Subcutaneous adipose tissue (tissue), 4 donors: ENCODE results near the gene TTC24. TPM values are rescaled to one million over a fixed set of nuclear protein-coding genes. Genes with fewer than 3 reads are reported as not detected.

Experiments used
- total RNA-seq, 4 donors: library from RNA; depleted of rRNA; stranded (reverse); fragments of >200 nt; gene quantifications; one replicate each; pipeline ENCODE4 v1.1.0, GENCODE V29; 2016
- TF ChIP-seq, protein P1 (sequence below): fragments of 450-650 bp; IDR thresholded peaks from one replicate; pipeline ENCODE4 v1.5.1; 2016; ENCODE audit warnings: low read depth, mild to moderate bottlenecking, control low read depth, antibody characterized with exemption, moderate library complexity

Gene TTC24
- not detected for total RNA-seq

DNA sequence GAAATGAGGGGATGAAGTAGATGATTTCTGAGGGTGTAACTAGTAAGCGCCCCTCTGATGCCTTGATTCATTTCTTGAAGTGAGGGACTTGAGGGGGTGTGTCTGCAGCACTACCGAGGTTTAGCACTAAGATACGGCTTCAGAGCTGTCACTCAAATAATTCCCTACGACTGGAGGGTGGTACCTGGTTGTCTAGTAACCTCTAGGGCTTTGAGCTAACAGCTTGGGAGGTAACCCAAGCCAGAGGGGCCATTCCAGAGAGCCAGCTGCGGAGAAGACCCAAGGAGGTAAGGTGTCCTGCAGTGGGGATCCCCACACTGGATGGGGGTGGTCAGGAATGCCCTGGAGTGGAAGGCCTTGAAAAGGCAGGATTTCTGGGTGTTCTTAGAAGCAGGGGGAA lies at the start of gene TTC24:
TSS of gene TTC24 (plus strand) at position 252 of the 400 bp plus-strand sequence. CDS start 1,642 bp downstream, outside the sequence.
- TF ChIP-seq, protein P1, sequence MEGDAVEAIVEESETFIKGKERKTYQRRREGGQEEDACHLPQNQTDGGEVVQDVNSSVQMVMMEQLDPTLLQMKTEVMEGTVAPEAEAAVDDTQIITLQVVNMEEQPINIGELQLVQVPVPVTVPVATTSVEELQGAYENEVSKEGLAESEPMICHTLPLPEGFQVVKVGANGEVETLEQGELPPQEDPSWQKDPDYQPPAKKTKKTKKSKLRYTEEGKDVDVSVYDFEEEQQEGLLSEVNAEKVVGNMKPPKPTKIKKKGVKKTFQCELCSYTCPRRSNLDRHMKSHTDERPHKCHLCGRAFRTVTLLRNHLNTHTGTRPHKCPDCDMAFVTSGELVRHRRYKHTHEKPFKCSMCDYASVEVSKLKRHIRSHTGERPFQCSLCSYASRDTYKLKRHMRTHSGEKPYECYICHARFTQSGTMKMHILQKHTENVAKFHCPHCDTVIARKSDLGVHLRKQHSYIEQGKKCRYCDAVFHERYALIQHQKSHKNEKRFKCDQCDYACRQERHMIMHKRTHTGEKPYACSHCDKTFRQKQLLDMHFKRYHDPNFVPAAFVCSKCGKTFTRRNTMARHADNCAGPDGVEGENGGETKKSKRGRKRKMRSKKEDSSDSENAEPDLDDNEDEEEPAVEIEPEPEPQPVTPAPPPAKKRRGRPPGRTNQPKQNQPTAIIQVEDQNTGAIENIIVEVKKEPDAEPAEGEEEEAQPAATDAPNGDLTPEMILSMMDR: no peak

DNA sequence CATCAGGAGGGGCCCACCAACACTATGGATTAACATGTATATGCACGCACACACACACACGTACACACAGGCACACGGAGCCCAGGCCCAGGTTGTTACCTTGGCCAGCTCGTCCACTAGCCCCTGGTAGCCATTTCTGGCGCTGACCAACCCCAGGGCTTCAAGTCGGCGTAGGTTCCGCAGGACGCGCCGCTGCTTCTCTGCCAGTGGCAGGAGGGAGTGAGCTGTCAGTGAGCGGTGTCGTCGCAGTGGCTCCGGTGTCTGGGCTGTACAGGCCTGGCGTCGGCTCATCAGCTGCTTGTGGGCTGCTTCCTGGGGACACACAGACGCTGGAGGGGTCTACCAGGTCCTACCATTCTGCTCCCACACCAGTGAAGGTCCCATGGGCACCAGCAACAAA lies 49.5 kb upstream of the TTC24 start:
- TF ChIP-seq, protein P1: no peak

DNA sequence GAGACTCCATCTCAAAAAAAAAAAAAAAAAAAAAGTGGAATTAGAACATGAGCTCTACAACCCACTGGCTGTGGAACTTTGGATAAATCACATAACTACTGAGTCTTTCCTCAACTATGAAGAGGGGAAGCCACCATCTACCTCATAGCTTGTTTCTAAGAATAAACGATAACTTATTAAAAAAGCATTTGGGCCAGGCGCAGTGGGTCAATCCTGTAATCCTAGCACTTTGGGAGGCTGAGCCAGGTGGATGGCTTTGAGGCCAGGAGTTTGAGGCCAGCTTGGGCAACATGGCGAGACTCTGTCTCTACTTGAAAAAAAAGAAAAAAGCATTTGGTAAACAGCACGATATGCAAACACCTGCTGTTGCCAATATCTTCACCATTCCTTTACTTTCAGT lies 47.1 kb upstream of the TTC24 start:
- TF ChIP-seq, protein P1: no peak

DNA sequence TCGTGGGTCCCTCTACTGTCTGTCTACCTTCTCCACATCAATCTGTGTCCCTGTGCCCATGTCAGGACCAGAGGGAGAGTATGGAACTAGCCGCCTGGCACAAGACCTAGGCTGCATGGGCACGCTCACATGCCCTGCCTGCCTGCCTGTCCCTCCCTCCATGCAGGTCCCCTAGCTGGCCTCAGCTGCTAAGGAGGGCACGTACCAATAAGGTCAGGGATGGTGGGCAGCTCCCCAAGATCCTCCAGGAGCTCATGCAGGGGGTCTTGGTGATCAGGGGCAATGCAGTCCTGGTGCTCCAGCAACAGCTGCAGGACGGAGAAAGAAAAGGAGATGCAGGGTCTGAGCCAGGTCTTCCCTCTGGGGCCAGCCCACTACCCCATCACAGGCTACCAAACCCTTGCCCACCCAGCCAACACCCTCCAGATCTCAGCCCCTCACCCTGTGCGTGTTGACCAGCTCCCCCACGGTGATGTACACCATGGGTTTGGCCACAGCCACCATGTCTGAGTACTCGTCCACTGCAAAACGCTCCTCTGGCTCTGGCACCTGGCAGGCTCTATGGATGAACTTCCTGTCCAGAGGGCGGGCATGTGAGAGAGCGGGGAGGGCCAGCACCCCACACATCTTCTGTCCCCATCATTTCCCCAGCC lies 45.8 kb upstream of the TTC24 start:
- TF ChIP-seq, protein P1: no peak

DNA sequence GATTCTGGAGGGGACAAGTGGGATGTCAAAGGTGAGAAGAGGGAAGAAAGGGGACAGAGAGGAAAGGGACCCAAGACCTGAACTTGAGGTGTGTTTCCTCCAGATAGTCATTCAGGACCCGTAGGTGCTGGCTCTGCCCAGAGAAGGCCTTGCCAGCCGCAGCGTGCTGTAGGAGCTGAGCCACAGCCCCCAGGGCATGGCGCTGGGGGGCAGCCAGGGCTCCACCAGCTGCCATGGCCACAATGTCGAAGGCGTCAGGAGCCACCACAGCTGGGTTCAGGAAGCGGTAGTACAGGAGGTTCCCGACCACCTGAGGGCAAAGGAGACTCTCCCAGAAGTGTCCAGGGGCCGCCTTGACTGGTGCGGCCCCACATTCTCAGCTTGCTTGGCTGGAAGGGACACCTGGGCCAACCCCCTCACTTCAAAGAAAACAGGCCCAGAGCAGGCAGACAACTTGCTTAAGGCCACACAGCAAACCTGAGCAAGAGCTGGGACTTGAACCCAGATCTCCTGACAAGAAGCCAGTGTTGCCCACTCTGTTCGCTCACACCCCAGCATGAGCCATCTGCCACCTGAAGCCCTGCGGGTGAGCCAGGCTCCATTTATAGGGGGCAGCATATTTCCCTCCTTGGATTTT lies 45.0 kb upstream of the TTC24 start:
- TF ChIP-seq, protein P1: no peak

DNA sequence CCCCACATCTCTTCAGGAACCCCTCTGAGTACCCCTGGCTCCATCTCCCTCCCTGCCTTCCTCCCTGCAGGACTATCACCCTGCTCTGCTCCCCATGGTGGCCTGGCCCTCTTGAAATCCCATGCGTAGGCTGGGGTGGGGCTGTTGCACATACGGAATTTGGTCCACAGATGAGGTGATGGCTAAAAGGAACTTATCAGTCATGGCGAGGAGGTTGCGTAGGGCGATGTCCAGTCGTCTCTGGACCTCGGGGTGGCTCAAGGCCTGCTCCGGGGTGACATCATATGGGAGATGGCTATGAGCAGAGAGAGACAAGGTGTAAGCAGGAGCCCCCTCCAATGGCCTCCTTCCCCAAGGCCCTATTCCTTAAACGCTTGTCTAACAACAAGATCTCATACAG lies 42.5 kb upstream of the TTC24 start:
- TF ChIP-seq, protein P1: no peak

DNA sequence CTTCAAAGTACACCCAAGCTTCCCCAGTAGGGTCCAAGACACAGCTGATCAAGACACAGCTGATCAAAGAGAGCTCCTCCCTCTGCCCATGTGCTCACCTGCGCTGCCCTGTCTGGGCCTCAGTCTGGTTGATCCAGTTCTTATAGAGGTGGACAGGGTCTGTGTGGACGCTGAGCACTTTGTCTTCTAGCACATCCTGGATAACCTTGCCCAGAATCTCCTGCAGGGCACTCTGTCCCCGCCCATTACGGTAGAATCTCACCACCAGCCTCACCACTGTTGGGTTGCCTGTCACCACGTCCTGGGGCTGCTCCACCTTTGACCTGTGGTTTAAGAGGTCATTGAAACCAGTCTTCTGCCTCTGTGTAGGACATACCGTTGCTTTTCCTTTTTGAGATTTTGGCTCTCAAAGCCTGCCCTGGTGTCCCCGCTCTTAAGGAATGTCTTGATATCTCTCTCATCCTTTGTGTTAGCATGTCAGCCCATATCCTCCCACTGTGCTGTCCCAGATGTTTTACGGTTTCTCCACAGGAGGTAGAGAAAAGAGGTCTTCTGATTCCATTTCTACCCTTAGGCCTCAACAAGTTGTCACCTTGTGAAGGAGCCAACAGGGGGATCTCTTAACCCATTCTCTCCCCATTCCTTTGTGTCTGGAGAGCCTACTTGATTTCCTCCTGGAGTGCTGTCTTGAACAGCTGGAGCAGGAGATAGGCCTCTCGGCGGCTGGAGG lies 40.6 kb upstream of the TTC24 start:
- TF ChIP-seq, protein P1: no peak
